Measurements from ENCODE around the gene CALCB. TPM values are rescaled to one million over a fixed set of nuclear protein-coding genes. Genes with fewer than 3 reads are reported as not detected.

The CALCB gene
- total and polyA plus RNA-seq, 2 donors (not counting 3 experiments of a cell fraction or from before 2014, with no cell fraction given): not detected

DNA sequence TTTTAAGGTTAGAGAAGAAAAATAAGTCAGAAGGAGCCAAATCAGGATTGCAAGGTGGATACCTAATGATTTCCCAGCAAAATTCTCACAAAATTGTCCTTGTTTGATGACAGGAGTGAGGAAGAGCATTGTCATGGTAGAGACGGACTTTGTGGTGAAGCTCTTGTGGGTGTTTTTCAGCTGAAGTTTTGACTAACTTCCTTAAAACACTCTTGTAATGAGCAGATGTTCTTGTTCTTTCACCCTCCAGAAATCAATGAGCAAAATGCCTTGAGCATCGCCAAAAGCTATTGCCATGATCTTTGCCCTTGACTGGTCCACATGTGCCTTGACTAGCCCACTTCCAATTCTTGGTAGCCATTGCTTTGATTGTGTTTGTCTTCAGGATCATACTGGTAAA is 20.0 kb downstream of the CALCB start:
- TF ChIP-seq MAX (IDR thresholded peaks at IDR 0.05; ENCODE audit: insufficient read depth, insufficient read length): no peak
- no peak for TF ChIP-seq EZH2 (IDR thresholded peaks at IDR 0.05; ENCODE audit: borderline replicate concordance, low read depth, low read length, severe bottlenecking)
- TF ChIP-seq POLR2A (IDR thresholded peaks at IDR 0.05; ENCODE audit: low read depth, low read length): no peak
- no peak for TF ChIP-seq POLR2AphosphoS5 (IDR thresholded peaks at IDR 0.05; ENCODE audit: insufficient read depth, low read depth, low read length)
- TF ChIP-seq MYC (IDR thresholded peaks at IDR 0.05; ENCODE audit: low read depth, low read length): no peak
- no peak for TF ChIP-seq GATA2 (IDR thresholded peaks at IDR 0.05; ENCODE audit: insufficient read depth, insufficient read length, low read depth, low read length)
- no peak for TF ChIP-seq FOS (IDR thresholded peaks at IDR 0.05; ENCODE audit: borderline replicate concordance, insufficient read depth, low read length)
- TF ChIP-seq CTCF (IDR thresholded peaks at IDR 0.05; ENCODE audit: extremely low read depth in 1 of 2, insufficient read depth in 1 of 2, low read depth in 1 of 2, low read length in 2 of 2): no peak
- TF ChIP-seq JUN (IDR thresholded peaks at IDR 0.05; ENCODE audit: borderline replicate concordance, insufficient read depth, insufficient read length, low read depth): no peak
- Histone ChIP-seq H3K4me2 (ENCODE audit: insufficient read depth, low read length) (no peak overlapping the region), H3K9ac (replicated peaks; ENCODE audit: extremely low read depth, insufficient read depth, low read length) (no peak overlapping the region), H3K4me1 (ENCODE audit: control insufficient read depth, extremely low read depth, insufficient read depth, low read length) (no peaks in the 10 kb centered on the region), H3K27ac (ENCODE audit: insufficient read depth, low read depth, low read length) (no peak overlapping the region), H3K9me3 (replicated peaks; ENCODE audit: control insufficient read depth, insufficient read depth, low read length) (no peaks in the 10 kb centered on the region), H3K79me2 (ENCODE audit: control insufficient read depth, insufficient read depth, low read length) (no peaks in the 10 kb centered on the region), H2AFZ (ENCODE audit: low read depth, low read length) (no peak overlapping the region), H3K36me3 (ENCODE audit: control insufficient read depth in 2 of 2, extremely low read depth in 1 of 2, insufficient read depth in 2 of 2, low read length in 2 of 2) (no peaks in the 10 kb centered on the region), H3K9me1 (replicated peaks; ENCODE audit: control insufficient read depth, extremely low read depth, insufficient read depth, low read length) (no peaks in the 10 kb centered on the region), H3K4me3 (replicated peaks in 1 of 3; ENCODE audit: insufficient read depth in 1 of 3, low read depth in 1 of 3, low read length in 3 of 3) (no peak overlapping the region), H4K20me1 (replicated peaks; ENCODE audit: control insufficient read depth, extremely low read depth, insufficient read depth, low read length) (no peaks in the 10 kb centered on the region), H3K27me3 (ENCODE audit: control insufficient read depth in 2 of 2, insufficient read depth in 2 of 2, low read length in 2 of 2) (no peaks in the 10 kb centered on the region)
- intact Hi-C loops (cut with micrococcal nuclease): no loop called here
- no TSS peak for BruUV-seq (replicated peaks)
- ChIA-PET POLR2A (no interaction called here), CTCF (no interaction called here)
- dilution Hi-C loops (cut with MboI; ENCODE audit: extremely low pct_ligation_motif_present, low sequenced_read_pairs): no loop called here
- no peak for DNase-seq (ENCODE audit: low read depth, low spot score)
- FAIRE-seq: no peak

Measured in endothelial cell of umbilical vein (primary cell).